NT2/D1 (cell line): Measurements from ENCODE around the gene ANAPC2.

Source experiments
- DNase-seq: peaks from one replicate; pipeline ENCODE4 v3.0.0-alpha.2; 2011; ENCODE audit warnings: low read depth, low spot score
- H3K27me3 ChIP-seq: 2 replicates; pipeline ENCODE4 v1.6.0; 2011; ENCODE audit warnings: mild to moderate bottlenecking; ENCODE audit not compliant: insufficient read length, insufficient read depth
- H3K36me3 ChIP-seq: 2 replicates; pipeline ENCODE4 v1.6.1; 2011; ENCODE audit warnings: mild to moderate bottlenecking, low read length, mixed read lengths; ENCODE audit not compliant: insufficient read depth, insufficient read length
- H3K4me1 ChIP-seq: 2 replicates; pipeline ENCODE4 v1.5.1; 2011; ENCODE audit not compliant: insufficient read depth, insufficient read length
- H3K4me3 ChIP-seq: 2 replicates; pipeline ENCODE4 v1.5.1; 2011; ENCODE audit warnings: low read depth; ENCODE audit not compliant: insufficient read length
- H3K9ac ChIP-seq: 2 replicates; pipeline ENCODE4 v1.6.0; 2011; ENCODE audit warnings: low read depth; ENCODE audit not compliant: insufficient read length
- H3K9me3 ChIP-seq: 2 replicates; pipeline ENCODE4 v1.5.1; 2011; ENCODE audit warnings: mild to moderate bottlenecking, low read length; ENCODE audit not compliant: insufficient read depth
- SUZ12 ChIP-seq: IDR thresholded peaks from 2 replicates; pipeline ENCODE4 v1.6.1; 2011; ENCODE audit not compliant: insufficient read length, insufficient read depth; ENCODE audit errors: extremely low read depth
- YY1 ChIP-seq: IDR thresholded peaks from 2 replicates; pipeline ENCODE4 v1.6.1; 2011; ENCODE audit not compliant: insufficient read length, insufficient read depth
- ZNF274 ChIP-seq: IDR thresholded peaks from 2 replicates; pipeline ENCODE4 v1.6.1; 2011; ENCODE audit warnings: mild to moderate bottlenecking, low read depth, low read length

ANAPC2 gene

DNA sequence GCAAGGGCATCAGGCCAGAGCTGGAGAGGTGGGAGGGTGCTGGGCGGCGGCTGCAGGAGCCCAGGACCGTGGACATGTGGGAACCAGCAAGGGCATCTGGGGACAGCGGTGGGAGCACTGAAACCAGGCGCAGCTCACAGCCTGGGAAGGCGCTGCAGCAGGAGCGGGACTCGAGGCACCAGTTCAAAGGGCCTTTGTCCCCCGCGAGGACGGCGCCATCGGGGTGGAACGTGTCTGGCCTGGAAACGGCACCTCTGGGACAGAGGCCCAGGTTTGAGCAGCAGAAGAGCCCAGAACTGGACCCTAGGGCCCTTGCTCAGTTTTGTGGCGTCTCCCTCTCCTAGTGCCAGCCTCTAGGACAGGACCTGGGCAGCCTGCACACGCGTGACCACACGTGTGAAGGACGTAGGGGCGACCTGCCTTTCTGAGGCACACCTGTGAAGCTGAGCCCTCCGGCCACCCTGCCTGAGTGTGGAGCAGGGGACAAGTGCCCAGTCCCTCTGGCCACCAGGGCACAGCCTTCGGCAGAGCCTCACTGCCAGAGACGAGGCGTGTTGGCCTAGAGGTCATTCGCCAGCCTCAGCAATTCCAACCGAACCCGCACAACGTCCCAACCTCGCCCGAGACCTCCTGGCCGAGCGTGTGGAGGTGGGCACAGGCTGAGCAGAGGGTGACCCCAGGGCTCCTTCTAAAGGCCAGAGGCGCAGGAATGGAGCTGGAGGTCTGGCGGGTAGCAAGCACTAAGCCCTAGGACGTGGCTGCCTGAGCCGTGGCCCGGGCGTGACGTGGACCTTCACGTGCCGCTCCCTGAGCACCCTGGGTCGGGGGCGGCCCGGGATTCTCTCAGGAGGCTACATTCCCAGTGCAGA is 14.3 kb downstream of the ANAPC2 start:
- peaks cover 23% of the 10 kb centered on the region for H3K4me1 ChIP-seq
- H3K9me3 ChIP-seq, result no peaks in the 10 kb centered on the region
- no peak overlapping the region for H3K9ac ChIP-seq
- no peak overlapping the region for H3K4me3 ChIP-seq
- TF ChIP-seq ZNF274 (no peak), SUZ12 (no peak), YY1 (no peak)
- DNase-seq, result no peak
- peaks cover 29% of the 10 kb centered on the region for H3K36me3 ChIP-seq
- peaks cover 29% of the 10 kb centered on the region for H3K27me3 ChIP-seq

DNA sequence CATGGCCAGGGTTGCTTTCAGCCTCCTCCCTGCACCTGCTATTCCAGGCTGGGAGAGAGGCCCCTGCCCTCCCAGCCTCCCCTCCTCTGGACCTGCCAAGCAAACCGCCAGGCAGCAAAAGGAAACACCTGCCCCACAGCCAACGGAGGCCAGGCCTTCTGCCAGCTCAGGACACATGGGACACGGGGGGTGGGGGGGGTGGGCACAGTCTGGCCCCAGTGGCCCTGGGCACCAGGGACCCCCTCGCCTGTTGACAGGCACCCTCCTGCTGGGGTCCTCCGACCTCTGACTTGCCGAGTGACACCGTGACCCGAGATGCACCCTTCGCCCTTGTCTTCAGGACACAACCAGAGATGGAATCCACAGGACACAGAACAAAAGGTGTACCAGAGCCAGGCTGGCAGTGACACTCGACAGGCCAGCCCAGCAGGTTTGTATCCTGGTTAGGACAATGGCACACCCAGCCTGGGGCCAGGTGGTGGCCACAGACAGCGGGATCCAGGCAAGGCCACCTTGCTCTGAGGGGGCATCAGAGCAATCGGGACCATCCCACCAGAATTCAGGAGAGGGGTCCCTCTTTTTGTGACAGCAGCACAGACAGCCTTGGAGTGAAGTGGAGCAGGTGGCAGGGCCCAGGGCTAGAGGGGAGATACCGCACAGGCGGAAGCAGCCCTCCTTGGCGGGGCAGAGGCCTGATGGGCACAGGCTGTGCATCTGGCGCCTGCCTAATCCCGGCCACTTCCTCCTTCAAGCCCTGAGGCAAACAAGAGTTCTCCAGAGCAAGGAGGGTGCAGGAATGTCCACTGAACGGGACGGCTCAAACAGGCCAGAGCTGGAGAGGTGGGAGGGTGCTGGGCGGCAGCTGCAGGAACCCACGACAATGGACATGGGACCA is 15.2 kb downstream of the ANAPC2 start:
- Histone ChIP-seq H3K4me1 (peaks cover 23% of the 10 kb centered on the region), H3K4me3 (no peak overlapping the region), H3K9ac (no peak overlapping the region), H3K36me3 (peaks cover 21% of the 10 kb centered on the region), H3K9me3 (no peaks in the 10 kb centered on the region), H3K27me3 (peaks cover 38% of the 10 kb centered on the region)
- TF ChIP-seq SUZ12, result no peak
- no peak for TF ChIP-seq YY1
- TF ChIP-seq ZNF274, result no peak
- DNase-seq, result no peak

DNA sequence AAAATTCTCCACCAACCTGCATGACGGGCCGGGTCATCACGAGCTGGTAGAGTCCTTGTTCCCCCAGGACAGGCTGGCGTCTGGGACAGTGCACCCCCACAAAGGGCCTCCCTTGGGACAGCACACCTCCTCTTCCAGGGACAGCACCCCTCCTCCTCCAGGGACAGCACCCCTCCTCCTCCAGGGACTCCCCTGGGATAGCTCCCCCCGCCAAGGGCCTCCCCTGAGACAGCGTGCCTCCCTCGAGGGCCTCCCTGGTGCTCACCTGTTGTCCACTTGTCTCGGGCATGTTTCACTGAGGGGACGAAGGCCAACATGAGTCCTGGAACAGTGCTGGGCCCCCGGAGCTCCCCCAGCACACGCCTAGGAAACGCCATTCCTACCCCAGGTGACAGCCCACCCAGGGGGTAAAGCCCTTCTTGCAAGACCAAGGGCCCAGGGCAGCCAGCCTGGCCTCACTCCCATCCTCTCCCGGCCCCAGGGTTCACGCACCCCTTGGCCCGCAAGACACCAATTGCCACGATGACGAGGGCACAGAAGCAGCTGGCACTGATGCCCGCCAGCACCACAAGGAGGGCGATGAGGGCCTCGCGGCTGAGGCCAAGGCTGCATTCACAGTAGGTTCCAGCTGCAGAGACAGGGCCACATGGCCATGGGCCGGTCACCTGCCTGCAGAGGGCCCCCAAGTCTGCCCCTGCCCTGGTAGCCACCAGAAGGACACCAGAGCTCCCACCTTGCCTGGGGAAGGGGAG is 17.0 kb downstream of the ANAPC2 start:
- peaks cover 56% of the 10 kb centered on the region for H3K27me3 ChIP-seq
- peaks cover 9% of the 10 kb centered on the region for H3K36me3 ChIP-seq
- no peak for TF ChIP-seq YY1
- no peak for DNase-seq
- H3K4me3 ChIP-seq, result no peak overlapping the region
- no peak overlapping the region for H3K9ac ChIP-seq
- peaks cover 26% of the 10 kb centered on the region for H3K4me1 ChIP-seq
- H3K9me3 ChIP-seq, result no peaks in the 10 kb centered on the region

DNA sequence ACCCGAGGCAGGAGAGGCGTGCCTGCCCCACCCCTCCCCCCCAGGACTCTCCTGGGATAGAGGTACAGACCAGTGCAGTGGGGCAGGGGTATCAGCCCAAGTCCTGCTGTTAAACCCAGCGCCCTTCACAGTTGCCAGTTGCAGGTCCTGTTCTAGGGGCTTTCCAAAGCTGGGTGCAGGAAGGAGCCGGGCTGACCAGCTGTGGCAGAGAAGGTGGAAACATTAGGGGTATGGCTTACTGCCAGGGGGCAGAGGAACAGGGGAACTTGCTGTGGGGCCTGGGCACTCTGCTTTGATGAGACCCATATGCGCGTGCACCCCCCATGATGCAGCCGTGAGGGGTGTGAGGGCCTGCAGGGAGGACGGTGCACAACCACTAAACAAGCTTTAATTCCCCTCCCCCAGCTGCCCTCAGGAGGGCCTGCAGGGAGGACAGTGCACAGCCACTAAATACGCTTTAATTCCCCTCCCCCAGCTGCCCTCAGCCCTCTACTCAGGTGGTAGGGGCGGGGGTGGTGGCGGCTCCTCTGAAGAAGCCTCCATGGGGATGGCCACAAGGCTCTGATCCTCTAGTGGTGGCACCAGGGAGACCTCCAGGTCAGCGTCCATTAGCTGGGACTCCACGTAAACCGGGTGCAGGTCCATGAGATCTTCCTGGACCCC is 17.7 kb downstream of the ANAPC2 start:
- Histone ChIP-seq H3K4me1 (peaks cover 28% of the 10 kb centered on the region), H3K9ac (peak overlapping the region; percentile 85), H3K9me3 (no peaks in the 10 kb centered on the region), H3K4me3 (no peak overlapping the region), H3K27me3 (peaks cover 63% of the 10 kb centered on the region), H3K36me3 (peaks cover 9% of the 10 kb centered on the region)
- TF ChIP-seq ZNF274 (no peak), SUZ12 (no peak)
- DNase-seq, result no peak

DNA sequence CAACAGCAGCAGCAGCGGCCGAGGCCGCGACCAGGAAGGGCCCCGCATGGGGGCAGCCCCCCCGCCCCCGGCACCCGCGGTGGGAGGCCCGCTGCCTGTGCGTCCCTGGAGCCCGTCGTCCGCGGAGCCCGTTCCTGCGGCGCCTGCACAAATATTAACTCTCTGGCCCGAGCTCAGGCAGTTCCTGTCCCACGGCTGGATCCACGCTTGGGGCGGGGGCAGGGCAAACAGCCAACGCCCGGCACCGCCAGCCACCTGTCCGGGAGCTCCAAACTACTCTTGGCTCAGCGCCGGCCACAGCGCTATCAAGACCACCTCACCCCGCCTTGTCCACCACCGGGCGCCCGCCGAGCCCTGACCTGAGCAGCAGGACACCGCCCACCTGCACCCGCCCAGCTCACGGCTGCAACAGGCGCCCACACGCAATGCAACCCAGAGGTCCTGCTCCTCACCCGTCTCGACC is 18.4 kb downstream of the ANAPC2 start, which contains the start of gene LRRC26:
LRRC26 (minus strand) TSS at position 156 of the 463 bp plus-strand sequence; CDS start at position 48, 108 bp downstream.
- Histone ChIP-seq H3K4me3 (peak within 1 kb of the TSS; percentile 60), H3K27me3 (peaks cover 70% of the 10 kb centered on the region), H3K36me3 (peaks cover 8% of the 10 kb centered on the region)

More for the DNA sequence above, 18.4 kb downstream of the ANAPC2 start, which contains the start of gene LRRC26:
- no peak for DNase-seq
- peaks cover 28% of the 10 kb centered on the region for H3K4me1 ChIP-seq
- no peaks in the 10 kb centered on the region for H3K9me3 ChIP-seq
- TF ChIP-seq ZNF274 (no peak), SUZ12 (no peak), YY1 (no peak)
- peak within 1 kb of the TSS; percentile 85 for H3K9ac ChIP-seq
